Upper lobe of right lung (tissue), 1 donor: ENCODE data around the gene TMEM119. TPM values are rescaled to one million over a fixed set of nuclear protein-coding genes. Genes with fewer than 3 reads are reported as not detected.
A peak's percentile ranks its signal among the peaks of the same experiment; 100 is the strongest.

Source experiments
- ATAC-seq: fragments of 200-7000 bp; cut with Tn5 transposase; one replicate; pipeline ENCODE4 v1.9.1; 2020; ENCODE audit warnings: mild to moderate bottlenecking, moderate library complexity
- DNase-seq: peaks from one replicate; pipeline ENCODE4 v3.0.0-alpha.2; 2020
- H3K27ac ChIP-seq: fragments of 200-600 bp; one replicate; pipeline ENCODE4 v1.8.0; 2022
- H3K27me3 ChIP-seq: fragments of 200-600 bp; one replicate; pipeline ENCODE4 v1.8.0; 2022; ENCODE audit warnings: mild to moderate bottlenecking
- H3K36me3 ChIP-seq: fragments of 200-600 bp; one replicate; pipeline ENCODE4 v1.8.0; 2022
- H3K4me1 ChIP-seq: fragments of 200-600 bp; one replicate; pipeline ENCODE4 v1.8.0; 2022
- H3K4me3 ChIP-seq: fragments of 200-600 bp; one replicate; pipeline ENCODE4 v1.8.0; 2022; ENCODE audit warnings: mild to moderate bottlenecking
- H3K9me3 ChIP-seq: fragments of 200-600 bp; one replicate; pipeline ENCODE4 v1.8.0; 2022
- intact Hi-C: fragments of 100-400 bp; cut with DNase I; formaldehyde crosslinking; loops from one replicate; pipeline ENCODE4 v1.11.0; 2022
- total RNA-seq: library from RNA; stranded (reverse); fragmentation: NEBNext Ultra II Directional; extraction: Animal tissue kit (Norgen Biotek cat#: 25700); gene quantifications from one replicate; pipeline ENCODE4 v1.2.1, GENCODE V29; 2021
- TF ChIP-seq, protein P1 (sequence below): fragments of 200-600 bp; IDR thresholded peaks from one replicate; pipeline ENCODE4 v1.8.0; 2022; ENCODE audit warnings: antibody characterized with exemption
- donor health status: DM: no; HTN: yes; CAD: no; lungs with severe emphysema.

Gene TMEM119
- total RNA-seq, 1 donor from 2014 or later, result 43.8 TPM

GRCh38 chr12:108610856-108611605 is 13.1 kb upstream of the TMEM119 start:
- H3K27me3 ChIP-seq, result no peaks in the 10 kb centered on the region
- no peaks in the 10 kb centered on the region for H3K9me3 ChIP-seq
- no peaks in the 10 kb centered on the region for H3K36me3 ChIP-seq
- no peak for ATAC-seq
- no peak overlapping the region for H3K27ac ChIP-seq
- no peak for DNase-seq
- intact Hi-C loops, result no loop called here
- H3K4me3 ChIP-seq, result no peak overlapping the region
- TF ChIP-seq, protein P1, sequence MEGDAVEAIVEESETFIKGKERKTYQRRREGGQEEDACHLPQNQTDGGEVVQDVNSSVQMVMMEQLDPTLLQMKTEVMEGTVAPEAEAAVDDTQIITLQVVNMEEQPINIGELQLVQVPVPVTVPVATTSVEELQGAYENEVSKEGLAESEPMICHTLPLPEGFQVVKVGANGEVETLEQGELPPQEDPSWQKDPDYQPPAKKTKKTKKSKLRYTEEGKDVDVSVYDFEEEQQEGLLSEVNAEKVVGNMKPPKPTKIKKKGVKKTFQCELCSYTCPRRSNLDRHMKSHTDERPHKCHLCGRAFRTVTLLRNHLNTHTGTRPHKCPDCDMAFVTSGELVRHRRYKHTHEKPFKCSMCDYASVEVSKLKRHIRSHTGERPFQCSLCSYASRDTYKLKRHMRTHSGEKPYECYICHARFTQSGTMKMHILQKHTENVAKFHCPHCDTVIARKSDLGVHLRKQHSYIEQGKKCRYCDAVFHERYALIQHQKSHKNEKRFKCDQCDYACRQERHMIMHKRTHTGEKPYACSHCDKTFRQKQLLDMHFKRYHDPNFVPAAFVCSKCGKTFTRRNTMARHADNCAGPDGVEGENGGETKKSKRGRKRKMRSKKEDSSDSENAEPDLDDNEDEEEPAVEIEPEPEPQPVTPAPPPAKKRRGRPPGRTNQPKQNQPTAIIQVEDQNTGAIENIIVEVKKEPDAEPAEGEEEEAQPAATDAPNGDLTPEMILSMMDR, result no peak
- peaks cover 8% of the 10 kb centered on the region for H3K4me1 ChIP-seq

GRCh38 chr12:108610336-108610815 is 12.5 kb upstream of the TMEM119 start:
- peaks cover 8% of the 10 kb centered on the region for H3K4me1 ChIP-seq
- no peak for ATAC-seq
- H3K36me3 ChIP-seq, result no peaks in the 10 kb centered on the region
- H3K4me3 ChIP-seq, result no peak overlapping the region
- TF ChIP-seq, protein P1, result no peak
- no peaks in the 10 kb centered on the region for H3K9me3 ChIP-seq
- intact Hi-C loops, result no loop called here
- DNase-seq, result no peak
- H3K27me3 ChIP-seq, result no peaks in the 10 kb centered on the region
- H3K27ac ChIP-seq, result no peak overlapping the region

DNA sequence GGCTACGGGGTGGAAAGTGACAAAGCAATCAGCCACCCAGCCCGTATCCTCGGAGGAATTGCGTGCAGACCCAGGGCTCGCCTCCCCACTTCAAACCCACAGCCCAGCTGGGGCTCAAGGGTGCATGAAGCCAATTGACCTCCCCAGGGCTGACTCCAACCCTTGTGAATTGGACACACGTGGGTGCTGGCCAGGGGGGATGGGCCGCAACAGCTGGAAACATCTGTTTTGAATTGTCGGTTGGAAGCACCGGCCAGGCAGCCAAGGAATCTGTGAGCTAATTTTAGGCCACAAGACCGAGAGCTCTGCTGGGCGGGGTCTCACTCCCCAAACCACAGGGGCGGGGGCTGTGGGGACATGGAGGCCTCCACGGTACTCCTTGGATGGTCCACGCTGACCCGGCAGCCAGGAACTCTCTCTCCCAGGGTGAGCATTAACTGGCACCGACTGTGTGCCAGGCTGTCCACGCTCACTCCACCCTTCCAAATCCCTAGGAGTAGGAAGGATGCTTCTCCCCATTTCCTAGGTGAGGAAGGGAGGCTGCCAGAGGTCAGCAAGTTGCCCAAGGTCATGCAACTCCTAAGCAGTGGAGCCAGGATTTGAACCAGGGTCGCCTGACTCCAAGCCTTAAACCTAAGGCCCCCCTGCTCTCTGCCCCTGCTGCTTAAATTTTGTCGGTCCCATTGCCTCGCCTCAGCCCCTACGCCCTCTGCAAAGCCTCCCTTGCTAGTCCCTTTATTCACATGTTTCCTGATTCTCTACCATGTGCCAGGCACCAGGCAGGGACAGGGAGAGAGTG is 11.9 kb upstream of the TMEM119 start:
- ATAC-seq (peak; percentile 44), DNase-seq (no peak)
- no peaks in the 10 kb centered on the region for H3K9me3 ChIP-seq
- no peaks in the 10 kb centered on the region for H3K27me3 ChIP-seq
- TF ChIP-seq, protein P1, result no peak
- intact Hi-C loops, result no loop called here
- no peak overlapping the region for H3K27ac ChIP-seq
- no peaks in the 10 kb centered on the region for H3K36me3 ChIP-seq
- H3K4me1 ChIP-seq, result peaks cover 8% of the 10 kb centered on the region
- no peak overlapping the region for H3K4me3 ChIP-seq

DNA sequence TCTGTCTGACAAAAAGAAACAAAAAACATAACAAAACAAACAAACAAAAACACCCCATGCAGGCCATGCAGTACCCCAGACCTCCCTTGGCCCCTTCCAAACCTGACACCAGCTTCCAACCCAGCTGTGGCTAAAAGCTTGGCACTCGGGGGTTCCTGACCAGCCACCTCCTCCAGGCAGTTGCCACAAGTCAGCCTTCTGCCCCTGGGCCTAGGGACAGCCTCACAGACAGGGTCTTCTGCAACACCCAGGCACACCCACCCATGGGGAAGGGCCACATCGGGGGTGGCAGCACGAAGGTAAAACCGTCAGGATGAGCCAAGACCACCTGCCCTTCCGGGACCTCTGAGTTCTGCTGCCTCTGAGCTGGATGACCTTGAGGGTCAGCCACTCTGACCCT is 10.7 kb upstream of the TMEM119 start:
- TF ChIP-seq, protein P1, result no peak
- ATAC-seq (no peak), DNase-seq (no peak)
- no peaks in the 10 kb centered on the region for H3K27me3 ChIP-seq
- no peaks in the 10 kb centered on the region for H3K36me3 ChIP-seq
- H3K27ac ChIP-seq, result no peak overlapping the region
- intact Hi-C loops, result no loop called here
- H3K4me1 ChIP-seq, result peaks cover 8% of the 10 kb centered on the region
- H3K4me3 ChIP-seq, result no peak overlapping the region
- no peaks in the 10 kb centered on the region for H3K9me3 ChIP-seq

DNA sequence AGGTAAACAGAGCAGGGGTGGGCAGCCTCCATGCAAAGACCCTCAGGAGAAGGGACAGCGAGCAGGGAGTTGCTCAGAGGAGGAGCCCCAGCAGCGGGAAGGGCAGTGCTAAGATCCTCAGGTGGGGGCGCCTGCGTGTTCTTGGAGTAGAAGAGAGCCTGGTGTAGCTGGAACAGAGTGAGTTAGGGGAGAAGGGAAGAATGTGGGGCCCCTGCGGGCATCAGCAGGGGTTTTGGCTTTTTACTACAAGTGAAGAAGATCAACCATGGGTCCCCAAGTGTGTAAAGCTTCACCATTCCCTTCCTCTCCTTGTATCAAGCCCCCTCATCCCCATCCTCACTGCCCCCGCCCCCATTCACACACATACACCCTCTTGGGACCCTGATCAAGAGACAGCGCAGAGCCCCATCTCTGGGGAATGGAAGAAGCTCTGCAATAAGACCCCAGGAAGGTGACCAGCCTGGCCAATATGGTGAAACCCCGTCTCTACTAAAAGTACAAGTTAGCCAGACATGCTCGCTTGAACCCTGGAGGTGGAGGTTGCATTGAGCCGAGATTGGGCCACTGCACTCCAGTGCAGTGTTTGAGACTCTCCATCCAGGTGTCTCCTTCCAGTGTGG is 10.2 kb upstream of the TMEM119 start:
- Histone ChIP-seq H3K4me3 (no peak overlapping the region), H3K27ac (no peak overlapping the region), H3K4me1 (peaks cover 4% of the 10 kb centered on the region), H3K9me3 (no peaks in the 10 kb centered on the region), H3K36me3 (no peaks in the 10 kb centered on the region), H3K27me3 (no peaks in the 10 kb centered on the region)
- ATAC-seq, result no peak
- no peak for DNase-seq
- TF ChIP-seq, protein P1, result no peak
- intact Hi-C loops, result no loop called here
